H1 (cell line): ENCODE results near the gene ACTL6A. TPM values are rescaled to one million over a fixed set of nuclear protein-coding genes. Genes with fewer than 3 reads are reported as not detected.

Source experiments
- CTCF ChIA-PET: fragments of 300-600 bp; sonication (Branson Sonifier 250); formaldehyde crosslinking; loops from one replicate; lab custom pipeline; 2021; ENCODE audit not compliant: partially characterized antibody; lab: Charles Lee
- POLR2A ChIA-PET: fragments of 300-600 bp; sonication (Branson Sonifier 250); formaldehyde crosslinking; loops from one replicate; lab custom pipeline; 2021; ENCODE audit warnings: inconsistent platforms; ENCODE audit not compliant: partially characterized antibody; lab: Charles Lee
- DNase-seq, 2 experiments: peaks; one replicate each; pipeline versions ENCODE4 v3.0.0 to v3.0.0-alpha.2; 2010 to 2022; ENCODE audit warnings: low spot score in 2 of 2, low read depth in 1 of 2, mixed read lengths in 1 of 2
- FAIRE-seq: peaks from 2 replicates; lab custom pipeline; 2011; peaks lifted over from hg19 to GRCh38; lab: Jason Lieb, UNC
- H2AFZ ChIP-seq: 2 replicates; pipeline ENCODE4 v1.8.1; 2012; ENCODE audit warnings: low read length, inconsistent platforms
- H2AK5ac ChIP-seq: 2 replicates; pipeline ENCODE4 v1.6.1; 2013; ENCODE audit warnings: low read depth, low read length
- H2BK120ac ChIP-seq: replicated peaks from 2 replicates; pipeline ENCODE3; 2013; ENCODE audit warnings: low read depth, low read length, inconsistent platforms
- H2BK12ac ChIP-seq: 2 replicates; pipeline ENCODE4 v1.6.1; 2013; ENCODE audit warnings: low read depth, low read length
- H2BK15ac ChIP-seq: 2 replicates; pipeline ENCODE4 v1.6.1; 2013; ENCODE audit warnings: low read length
- H2BK20ac ChIP-seq: 2 replicates; pipeline ENCODE4 v1.6.1; 2013; ENCODE audit warnings: low read length
- H2BK5ac ChIP-seq: 2 replicates; pipeline ENCODE4 v1.6.1; 2013; ENCODE audit warnings: low read depth, low read length
- H3K14ac ChIP-seq: 2 replicates; pipeline ENCODE4 v1.6.1; 2013; ENCODE audit warnings: inconsistent platforms; ENCODE audit not compliant: insufficient read length
- H3K18ac ChIP-seq: 2 replicates; pipeline ENCODE4 v1.6.1; 2013; ENCODE audit warnings: low read length; ENCODE audit errors: extremely low read depth
- H3K23ac ChIP-seq: 2 replicates; pipeline ENCODE4 v1.6.1; 2013; ENCODE audit warnings: inconsistent platforms; ENCODE audit not compliant: insufficient read length
- H3K23me2 ChIP-seq: 2 replicates; pipeline ENCODE4 v1.6.1; 2013; ENCODE audit warnings: low read depth, low read length
- H3K27ac ChIP-seq: 2 replicates; pipeline ENCODE4 v1.6.1; 2011; ENCODE audit warnings: low read depth, low read length, inconsistent platforms
- H3K27me3 ChIP-seq, 4 experiments: replicated peaks in 1 of 4; 1 replicate in 1 of 4; 2 replicates in 3 of 4; pipeline versions ENCODE4 v1.6.1 to v1.8.1; 2011 to 2013; ENCODE audit warnings: low read length in 3 of 4, mild to moderate bottlenecking in 3 of 4, inconsistent platforms in 2 of 4, mixed read lengths in 2 of 4, moderate library complexity in 1 of 4; ENCODE audit not compliant: control insufficient read depth in 3 of 4, insufficient read depth in 3 of 4; ENCODE audit errors: extremely low read depth in 1 of 4
- H3K36me3 ChIP-seq, 4 experiments: 2 replicates each; pipeline versions ENCODE4 v1.6.1 to v1.8.1; 2011 to 2013; ENCODE audit warnings: mild to moderate bottlenecking in 4 of 4, low read length in 3 of 4, moderate library complexity in 2 of 4, control low read depth in 1 of 4, inconsistent platforms in 1 of 4; ENCODE audit not compliant: insufficient read depth in 4 of 4, control insufficient read depth in 2 of 4
- H3K4ac ChIP-seq: replicated peaks from 2 replicates; pipeline ENCODE3; 2013; ENCODE audit warnings: low read length, low read depth, mixed read lengths, inconsistent platforms; ENCODE audit not compliant: insufficient read length
- H3K4me1 ChIP-seq, 4 experiments: replicated peaks in 1 of 4; 1 replicate in 1 of 4; 2 replicates in 3 of 4; pipeline versions ENCODE4 v1.6.1 to v1.8.1; 2011 to 2013; ENCODE audit warnings: low read length in 3 of 4, inconsistent platforms in 2 of 4, mixed read lengths in 1 of 4; ENCODE audit not compliant: insufficient read depth in 4 of 4, control insufficient read depth in 3 of 4
- H3K4me2 ChIP-seq, 2 experiments: 2 replicates each; pipeline versions ENCODE4 v1.6.1 to v1.8.1; 2011 to 2013; ENCODE audit warnings: low read depth in 2 of 2, low read length in 2 of 2, control low read depth in 1 of 2, inconsistent platforms in 1 of 2, mild to moderate bottlenecking in 1 of 2; ENCODE audit not compliant: insufficient read depth in 1 of 2
- H3K4me3 ChIP-seq, 4 experiments: fragments of 200-600, 300-600 bp in 1 of 4; sonication (generic), shearing (Covaris generic), sonication (Bioruptor Twin) in 1 of 4; 2 replicates each; pipeline versions ENCODE4 v1.5.1 to v1.8.1; 2011 to 2016; ENCODE audit warnings: low read length in 4 of 4, low read depth in 3 of 4, control low read depth in 2 of 4, inconsistent platforms in 2 of 4, mild to moderate bottlenecking in 2 of 4, mixed read lengths in 1 of 4, moderate library complexity in 1 of 4; ENCODE audit not compliant: insufficient read depth in 2 of 4; ENCODE audit errors: extremely low read depth in 1 of 4
- H3K56ac ChIP-seq: replicated peaks from 2 replicates; pipeline ENCODE3; 2013; ENCODE audit warnings: low read depth, mild to moderate bottlenecking, mixed read lengths, low read length, inconsistent platforms; ENCODE audit not compliant: insufficient read length
- H3K79me1 ChIP-seq: 2 replicates; pipeline ENCODE4 v1.6.1; 2013; ENCODE audit warnings: low read depth, low read length, control low read depth
- H3K79me2 ChIP-seq, 2 experiments: 2 replicates each; pipeline versions ENCODE4 v1.6.1 to v1.8.1; 2012 to 2013; ENCODE audit warnings: low read length in 2 of 2, mild to moderate bottlenecking in 2 of 2, inconsistent platforms in 1 of 2; ENCODE audit not compliant: insufficient read depth in 2 of 2, control insufficient read depth in 1 of 2
- H3K9ac ChIP-seq, 4 experiments: replicated peaks in 1 of 4; 1 replicate in 1 of 4; 2 replicates in 3 of 4; pipeline versions ENCODE4 v1.6.1 to v1.8.1; 2011 to 2013; ENCODE audit warnings: low read depth in 3 of 4, low read length in 3 of 4, control low read depth in 2 of 4, mild to moderate bottlenecking in 2 of 4, moderate library complexity in 2 of 4, inconsistent platforms in 1 of 4; ENCODE audit errors: extremely low read depth in 1 of 4
- H3K9me3 ChIP-seq, 2 experiments: 2 replicates each; pipeline versions ENCODE4 v1.6.1 to v1.8.1; 2012 to 2013; ENCODE audit warnings: mild to moderate bottlenecking in 2 of 2, moderate library complexity in 2 of 2, control low read depth in 1 of 2, inconsistent platforms in 1 of 2, low read depth in 1 of 2, low read length in 1 of 2, mixed read lengths in 1 of 2; ENCODE audit not compliant: insufficient read depth in 2 of 2
- H4K20me1 ChIP-seq, 2 experiments: replicated peaks in 1 of 2; 2 replicates each; pipeline versions ENCODE3 to v1.8.1; 2011 to 2013; ENCODE audit warnings: inconsistent platforms in 2 of 2, low read length in 2 of 2, mild to moderate bottlenecking in 1 of 2; ENCODE audit not compliant: insufficient read depth in 2 of 2, control insufficient read depth in 1 of 2
- H4K5ac ChIP-seq: 2 replicates; pipeline ENCODE4 v1.6.1; 2013; ENCODE audit warnings: low read length, low read depth, mixed read lengths, inconsistent platforms; ENCODE audit not compliant: insufficient read length
- H4K8ac ChIP-seq: 2 replicates; pipeline ENCODE4 v1.8.0; 2013; ENCODE audit warnings: mild to moderate bottlenecking, moderate library complexity, low read length, inconsistent platforms; ENCODE audit not compliant: insufficient read depth; ENCODE audit errors: extremely low read depth
- H4K91ac ChIP-seq: replicated peaks from 2 replicates; pipeline ENCODE3; 2013; ENCODE audit warnings: low read length, mixed read lengths, inconsistent platforms; ENCODE audit not compliant: insufficient read length
- CHD1 ChIP-seq: IDR thresholded peaks from 2 replicates; pipeline ENCODE4 v1.6.1; 2012; ENCODE audit warnings: low read depth, low read length, improper control_type of control experiment
- CTBP2 ChIP-seq: IDR thresholded peaks from 2 replicates; pipeline ENCODE4 v1.7.0; 2011; ENCODE audit warnings: borderline replicate concordance, mild to moderate bottlenecking, moderate library complexity, mixed read lengths, low read length; ENCODE audit not compliant: insufficient read depth, insufficient read length
- EP300 ChIP-seq, 2 experiments: IDR thresholded peaks; 1 replicate in 1 of 2; 2 replicates in 1 of 2; pipeline ENCODE4 v1.6.1; 2011 to 2012; ENCODE audit warnings: low read depth in 2 of 2, low read length in 2 of 2, mild to moderate bottlenecking in 2 of 2, borderline replicate concordance in 1 of 2, inconsistent platforms in 1 of 2, moderate library complexity in 1 of 2
- FOSL1 ChIP-seq: IDR thresholded peaks from 2 replicates; pipeline ENCODE4 v1.6.1; 2011; ENCODE audit warnings: mild to moderate bottlenecking, low read depth, low read length, moderate library complexity; ENCODE audit not compliant: insufficient read depth
- MAFK ChIP-seq: IDR thresholded peaks from 2 replicates; pipeline ENCODE4 v1.6.1; 2012; ENCODE audit warnings: low read depth, mild to moderate bottlenecking, improper control_type of control experiment, low read length
- NANOG ChIP-seq: IDR thresholded peaks from 2 replicates; pipeline ENCODE4 v1.6.1; 2011; ENCODE audit warnings: low read length, low read depth, mild to moderate bottlenecking, inconsistent platforms; ENCODE audit not compliant: insufficient read depth, poor library complexity, severe bottlenecking
- POLR2AphosphoS5 ChIP-seq: IDR thresholded peaks from 2 replicates; pipeline ENCODE4 v1.6.1; 2011; ENCODE audit warnings: low read depth, low read length
- RBBP5 ChIP-seq: IDR thresholded peaks from 2 replicates; pipeline ENCODE4 v1.7.1; 2012; ENCODE audit warnings: low read depth, mild to moderate bottlenecking, inconsistent platforms, low read length, moderate library complexity, borderline replicate concordance
- TBP ChIP-seq: IDR thresholded peaks from 2 replicates; pipeline ENCODE4 v1.6.1; 2011; ENCODE audit warnings: low read depth, low read length, improper control_type of control experiment
- ZNF274 ChIP-seq: IDR thresholded peaks from 2 replicates; pipeline ENCODE4 v1.7.0; 2012; ENCODE audit warnings: low read length, borderline replicate concordance; ENCODE audit errors: extremely low read depth
- WGBS, 2 experiments: shearing (Covaris generic) in 1 of 2; methylation state at CpG; one replicate each; pipeline versions ENCODE4 v1.1.6 to v1.1.7; 2013 to 2015; ENCODE audit warnings: low lambda C conversion rate in 2 of 2, mixed read lengths in 2 of 2, inconsistent platforms in 1 of 2, low coverage in 1 of 2, missing lambda C conversion rate in 1 of 2; ENCODE audit not compliant: insufficient replicate concordance in 2 of 2, insufficient coverage in 1 of 2, insufficient read length in 1 of 2; ENCODE audit errors: extremely low coverage in 1 of 2, missing lambda C conversion rate in 1 of 2; 5-methylcytosine and 5-hydroxymethylcytosine counted together
- polyA plus RNA-seq, 7 experiments: library from polyadenylated mRNA; depleted of rRNA in 3 of 7; stranded (reverse) in 5 of 7; unstranded in 2 of 7; fragments of >200 nt in 5 of 7; fragments of 200-250 nt in 2 of 7; gene quantifications; 1 replicate in 5 of 7; 2 replicates in 1 of 7; 4 replicates in 1 of 7; pipeline versions ENCODE4 v1.2.1 to v1.2.3, GENCODE V29; 2011 to 2013; ENCODE audit warnings: missing spikeins in 2 of 7, mixed read lengths in 2 of 7
- total RNA-seq: library from RNA; stranded (reverse); fragmentation: NEBNext Ultra II Directional; extraction: Animal tissue kit (Norgen Biotek cat#: 25700); gene quantifications from 2 replicates; pipeline ENCODE4 v1.2.1, GENCODE V29; 2021

ACTL6A gene
- total and polyA plus RNA-seq, 2 of the 8 experiments (the other 6 are each of a cell fraction or from before 2014, with no cell fraction given) = 76.9 to 99.5 TPM

- Histone ChIP-seq H3K4me3 (no peak overlapping the region), H2AFZ (no peak overlapping the region), H3K18ac (no peak overlapping the region), H3K36me3 (peaks cover 7 to 92% (median 51%) of the 10 kb centered on the region in 4 experiments), H4K20me1 (peaks cover 0 to 2% of the 10 kb centered on the region in 2 experiments), H4K8ac (no peak overlapping the region), H3K79me2 (no peaks in the 10 kb centered on the region; a peak in 1 of 4 replicates), H3K79me1 (no peaks in the 10 kb centered on the region), H3K9me3 (no peaks in the 10 kb centered on the region), H3K56ac (no peak overlapping the region), H2BK12ac (no peak overlapping the region), H3K9ac (no peak overlapping the region), H3K14ac (no peak overlapping the region), H2BK5ac (no peak overlapping the region), H3K4me1 (no peaks in the 10 kb centered on the region), H3K27me3 (no peaks in the 10 kb centered on the region), H3K4ac (no peak overlapping the region), H3K23me2 (no peaks in the 10 kb centered on the region), H3K4me2 (no peak overlapping the region), H2AK5ac (no peak overlapping the region), H4K91ac (no peak overlapping the region), H3K23ac (no peak overlapping the region), H2BK15ac (no peak overlapping the region), H2BK120ac (no peak overlapping the region), H3K27ac (no peak overlapping the region), H2BK20ac (no peak overlapping the region), H4K5ac (no peak overlapping the region)
- TF ChIP-seq TBP (no peak), EP300 (IDR thresholded peaks at IDR 0.05; ENCODE audit: borderline replicate concordance in 1 of 2, low read depth in 2 of 2, low read length in 2 of 2) (no peak), FOSL1 (no peak), NANOG (no peak), ZNF274 (no peak), POLR2AphosphoS5 (no peak), RBBP5 (no peak), CHD1 (no peak), CTBP2 (no peak), MAFK (no peak)
- 89% methylated on average over 1 of the region's 1 CpG; no CpG with 5 or more reads in 1 of the 2 experiments for WGBS, 2 experiments
- DNase-seq (no peak), FAIRE-seq (no peak)
- CTCF ChIA-PET = interaction anchor here (1.2 to 1.7 kb wide), 2 partner anchors 12 to 14 kb away, joined by 3 to 6 read pairs; partner anchors contain the start of gene NDUFB5
- POLR2A ChIA-PET = interaction anchor here (1.3 to 2.0 kb wide), 5 partner anchors 12 to 61 kb away, joined by 4 to 7 read pairs (median 6); partner anchors contain the start of genes ACTL6A, MRPL47, NDUFB5 and USP13
Measured at GRCh38 chr3:179591313-179591712, 28.6 kb downstream of the ACTL6A start.
